GM13976 (cell line): Measurements from ENCODE around the gene DIPK1B.

Source experiments
- DNase-seq: peaks from one replicate; pipeline ENCODE4 v3.0.0; 2012; ENCODE audit warnings: low spot score
- CTCF ChIP-seq: IDR thresholded peaks from 2 replicates; pipeline ENCODE4 v1.5.1; 2012; ENCODE audit warnings: borderline replicate concordance, mild to moderate bottlenecking; ENCODE audit not compliant: insufficient read depth; ENCODE audit errors: extremely low read depth, missing control alignments, control extremely low read depth
- in situ Hi-C: fragments of 300-500 bp; cut with MboI; formaldehyde crosslinking; loops from one replicate; pipeline ENCODE4 v1.12.0; 2022; ENCODE audit warnings: low sequenced_read_pairs, mixed read lengths, inconsistent platforms; ENCODE audit not compliant: unreplicated experiment

The DIPK1B gene

GRCh38 chr9:136673975-136674785 lies 38.2 kb upstream of the DIPK1B start:
- in situ Hi-C loops, result no loop called here
- TF ChIP-seq CTCF, result no peak
- DNase-seq, result no peak

GRCh38 chr9:136674786-136675349 lies 37.5 kb upstream of the DIPK1B start:
- DNase-seq, result no peak
- in situ Hi-C loops, result no loop called here
- no peak for TF ChIP-seq CTCF

DNA sequence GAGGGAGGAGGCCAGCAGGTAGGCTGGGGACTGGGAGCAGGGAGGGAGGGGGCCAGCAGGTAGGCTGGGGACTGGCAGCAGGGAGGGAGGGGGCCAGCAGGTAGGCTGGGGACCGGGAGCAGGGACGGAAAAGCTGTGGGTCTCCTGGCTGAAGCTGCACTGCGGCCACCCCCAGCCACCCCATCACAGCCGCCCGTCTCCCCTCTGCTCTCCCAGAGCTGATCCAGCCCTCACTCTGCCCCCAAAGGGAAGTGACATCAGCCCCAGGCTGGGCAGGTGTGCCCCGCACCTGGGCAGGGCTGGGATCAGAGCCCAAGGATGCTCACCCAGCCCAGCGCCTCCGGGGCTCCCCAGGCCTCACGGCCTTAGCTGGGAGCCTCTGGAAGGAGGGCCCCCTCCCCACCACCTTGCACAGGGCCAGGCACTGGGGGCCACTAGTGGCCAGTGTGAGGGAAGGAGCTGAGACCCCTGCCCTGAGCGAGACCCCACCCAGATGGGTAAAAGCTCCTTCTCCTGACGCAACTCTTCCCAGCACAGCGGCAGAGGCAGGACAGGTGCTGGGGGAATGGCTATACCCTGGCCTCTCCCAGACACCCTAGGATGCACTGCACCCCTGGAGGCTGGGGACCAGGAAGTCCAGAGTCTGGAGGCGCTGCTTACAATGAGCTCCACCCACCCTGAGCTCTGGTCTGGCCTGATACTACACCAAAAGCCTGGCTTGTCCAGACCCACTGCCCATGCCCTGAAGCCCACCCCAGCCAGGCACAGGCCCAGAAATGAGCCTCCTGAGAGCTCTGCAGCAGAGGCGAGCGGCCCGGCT lies 36.7 kb upstream of the DIPK1B start:
- TF ChIP-seq CTCF, result no peak
- in situ Hi-C loops, result no loop called here
- DNase-seq, result no peak

- in situ Hi-C loops, result no loop called here
- DNase-seq, result no peak
- TF ChIP-seq CTCF, result no peak
Measured at GRCh38 chr9:136676297-136676794, 36.0 kb upstream of the DIPK1B start.

- DNase-seq, result no peak
- TF ChIP-seq CTCF, result no peak
- in situ Hi-C loops, result no loop called here
Measured at GRCh38 chr9:136676920-136677686, 35.3 kb upstream of the DIPK1B start.

DNA sequence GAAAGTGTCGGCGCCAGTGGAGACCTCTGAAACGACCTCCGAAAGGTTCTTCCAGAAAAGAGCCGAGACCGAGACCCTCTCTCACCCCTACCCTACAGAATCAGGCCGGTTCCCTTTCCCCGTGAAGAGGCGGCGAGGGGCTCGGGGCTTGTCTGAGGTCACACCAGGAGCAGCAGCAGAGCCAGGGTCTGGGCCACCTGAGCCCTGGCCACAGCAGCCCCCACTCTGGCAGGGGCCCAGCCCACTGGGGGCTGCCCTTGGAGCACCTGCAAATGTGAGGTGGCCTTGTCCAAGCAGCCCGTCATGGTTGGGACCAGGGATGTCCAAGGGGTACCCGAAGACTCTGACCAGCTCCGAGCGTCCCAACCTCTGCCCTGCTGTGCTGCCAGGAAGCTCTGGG lies 34.3 kb upstream of the DIPK1B start:
- DNase-seq, result no peak
- TF ChIP-seq CTCF, result no peak
- in situ Hi-C loops, result no loop called here
